ENCODE measurements around the gene ZNF341. TPM values are rescaled to one million over a fixed set of nuclear protein-coding genes. Genes with fewer than 3 reads are reported as not detected.
A peak's percentile ranks its signal among the peaks of the same experiment; 100 is the strongest.

ZNF341 gene
- polyA plus RNA-seq: 1 to 10 TPM in 2 of 3 donors, under 1 TPM in 1; 0.79 to 3.8 (median 1.7) TPM

DNA sequence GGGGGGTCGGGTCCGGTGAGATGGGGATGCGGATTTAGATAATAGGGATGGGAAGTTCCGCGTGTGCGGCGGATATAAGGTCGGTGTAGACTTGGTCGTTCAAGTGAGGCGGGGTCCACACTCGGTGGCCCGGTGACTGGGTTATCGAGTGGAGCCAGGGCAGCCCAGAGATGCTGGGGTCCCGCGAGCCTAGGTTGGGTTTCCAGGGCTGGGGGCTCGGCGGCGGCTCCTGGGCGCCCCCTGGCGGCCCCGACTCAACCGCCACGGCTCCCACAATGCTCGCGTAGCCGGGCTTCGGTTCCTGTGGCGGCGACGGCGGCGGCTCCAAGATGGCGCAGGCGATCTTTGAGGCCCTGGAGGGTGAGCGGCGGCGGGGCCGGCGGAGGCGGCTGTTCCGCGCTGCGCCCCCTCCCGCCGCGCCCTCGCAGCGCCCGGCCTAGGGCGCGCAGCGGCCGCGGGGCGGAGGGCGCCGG lies at the start of gene ZNF341:
Gene ZNF341 (plus strand): TSS at position 304 of the 473 bp plus-strand sequence. CDS start 26 bp downstream, at position 330.
- peaks cover 0 to 7% (median 3%) of the 10 kb centered on the region in 6 donors for H3K9me3 Mint-ChIP-seq
- peaks cover 21 to 22% of the 10 kb centered on the region in 2 donors for H3K4me1 Mint-ChIP-seq
- H3K27ac Mint-ChIP-seq: peak within 1 kb of the TSS; percentile 86 to 97 (median 90)
- H3K4me3 Mint-ChIP-seq: peak within 1 kb of the TSS; percentile 89 to 94 (median 91)
- H3K36me3 Mint-ChIP-seq: peaks cover 2 to 11% (median 3%) of the 10 kb centered on the region in 3 donors
- DNase-seq: peak in 2 of 3 donors; percentile 88 to 91
- H3K27me3 Mint-ChIP-seq (ENCODE audit: low read depth in 3 of 3): peaks cover 8 to 14% (median 10%) of the 10 kb centered on the region in 3 donors

DNA sequence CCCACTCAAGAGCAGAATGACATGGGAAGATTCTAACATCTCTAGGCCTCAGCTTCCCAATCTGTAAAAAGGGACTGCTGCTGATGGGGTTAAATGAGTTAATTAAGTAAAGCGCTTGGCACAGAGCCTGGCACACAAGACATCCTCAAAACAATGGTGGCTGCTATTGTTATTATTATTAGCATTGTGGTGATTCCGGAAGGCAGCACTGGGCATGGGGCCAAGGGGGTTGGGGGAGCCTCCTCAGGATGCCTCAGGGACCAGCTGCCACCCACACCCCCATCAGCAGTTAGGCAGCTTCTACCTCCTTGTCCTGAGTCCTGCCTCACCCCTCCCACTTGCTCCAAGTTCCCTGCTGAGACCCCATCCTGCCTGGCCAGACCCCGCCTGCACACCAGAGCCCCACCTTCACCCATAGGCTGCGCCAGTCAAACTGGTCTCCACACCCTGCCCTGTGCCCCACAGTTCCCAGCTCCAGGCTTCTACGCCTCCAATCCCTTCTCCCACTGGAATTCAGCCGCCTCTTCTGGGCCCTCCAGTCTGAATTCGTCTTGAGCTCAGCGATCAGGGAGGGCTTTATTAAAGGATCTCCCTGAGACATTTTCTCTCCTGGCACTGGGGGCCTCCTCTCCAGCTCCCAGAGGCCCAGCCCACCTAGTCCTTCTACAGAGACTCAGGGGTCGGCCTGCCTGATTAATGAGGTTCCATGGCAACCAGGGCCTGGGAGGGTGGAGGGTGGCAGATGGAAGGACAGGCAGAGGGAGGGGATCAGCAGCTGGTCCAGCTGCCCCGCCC lies 47.1 kb upstream of the ZNF341 start:
- Mint-ChIP-seq H3K27me3 (ENCODE audit: low read depth in 3 of 3) (peaks cover 0 to 2% (median 0%) of the 10 kb centered on the region in 3 donors), H3K9me3 (no peaks in the 10 kb centered on the region), H3K4me1 (peaks cover 20 to 31% of the 10 kb centered on the region in 2 donors), H3K36me3 (no peaks in the 10 kb centered on the region), H3K27ac (no peak overlapping the region), H3K4me3 (peak overlapping the region; percentile 27 to 64 (median 39))
- DNase-seq: no peak

DNA sequence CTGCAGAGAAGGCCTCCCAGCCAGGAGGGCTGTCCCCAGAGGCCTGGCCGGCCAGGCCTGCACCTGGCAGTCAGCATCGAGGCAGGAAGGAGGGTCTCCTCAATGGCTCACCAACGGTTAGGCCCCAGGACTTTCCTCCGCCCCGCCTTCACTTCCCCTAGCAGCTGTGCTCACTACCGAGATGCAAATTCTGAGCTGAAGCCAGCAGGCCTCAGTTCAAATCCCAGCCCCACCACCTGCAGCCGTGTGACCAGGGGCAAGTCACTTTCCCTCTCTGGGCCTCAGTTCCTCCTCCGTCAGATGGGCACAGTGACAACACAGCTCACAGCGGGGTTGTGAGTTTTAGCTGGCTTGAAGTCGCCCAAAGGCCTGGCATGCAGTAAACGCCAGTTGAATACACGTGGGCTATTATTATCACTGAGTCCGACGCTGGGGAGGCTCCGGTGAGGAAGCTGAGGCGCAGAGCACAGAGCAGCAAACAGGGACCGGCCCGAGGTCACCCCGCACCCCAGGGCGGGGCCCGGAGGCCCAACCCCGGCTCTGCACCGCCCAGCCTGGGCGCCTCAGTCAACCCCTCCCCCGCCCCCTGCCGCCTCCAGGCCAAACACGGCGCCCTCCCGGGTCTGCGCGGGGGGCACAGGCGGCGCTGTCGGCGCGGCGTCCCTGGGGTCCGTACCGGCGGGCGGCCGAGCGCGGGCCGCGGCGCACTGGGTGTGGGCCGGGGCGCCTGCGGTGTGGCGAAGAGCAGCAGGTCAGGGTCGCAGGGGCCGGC lies 46.3 kb upstream of the ZNF341 start:
- H3K9me3 Mint-ChIP-seq: no peaks in the 10 kb centered on the region
- no peaks in the 10 kb centered on the region for H3K36me3 Mint-ChIP-seq
- H3K4me3 Mint-ChIP-seq: peak overlapping the region; percentile 64 to 66 (median 66)
- peaks cover 26 to 39% of the 10 kb centered on the region in 2 donors for H3K4me1 Mint-ChIP-seq
- peak overlapping the region in 1 of 6 donors; percentile 34 for H3K27ac Mint-ChIP-seq
- H3K27me3 Mint-ChIP-seq (ENCODE audit: low read depth in 3 of 3): peaks cover 0 to 2% (median 0%) of the 10 kb centered on the region in 3 donors
- peak in 2 of 3 donors; percentile 26 to 27 for DNase-seq

DNA sequence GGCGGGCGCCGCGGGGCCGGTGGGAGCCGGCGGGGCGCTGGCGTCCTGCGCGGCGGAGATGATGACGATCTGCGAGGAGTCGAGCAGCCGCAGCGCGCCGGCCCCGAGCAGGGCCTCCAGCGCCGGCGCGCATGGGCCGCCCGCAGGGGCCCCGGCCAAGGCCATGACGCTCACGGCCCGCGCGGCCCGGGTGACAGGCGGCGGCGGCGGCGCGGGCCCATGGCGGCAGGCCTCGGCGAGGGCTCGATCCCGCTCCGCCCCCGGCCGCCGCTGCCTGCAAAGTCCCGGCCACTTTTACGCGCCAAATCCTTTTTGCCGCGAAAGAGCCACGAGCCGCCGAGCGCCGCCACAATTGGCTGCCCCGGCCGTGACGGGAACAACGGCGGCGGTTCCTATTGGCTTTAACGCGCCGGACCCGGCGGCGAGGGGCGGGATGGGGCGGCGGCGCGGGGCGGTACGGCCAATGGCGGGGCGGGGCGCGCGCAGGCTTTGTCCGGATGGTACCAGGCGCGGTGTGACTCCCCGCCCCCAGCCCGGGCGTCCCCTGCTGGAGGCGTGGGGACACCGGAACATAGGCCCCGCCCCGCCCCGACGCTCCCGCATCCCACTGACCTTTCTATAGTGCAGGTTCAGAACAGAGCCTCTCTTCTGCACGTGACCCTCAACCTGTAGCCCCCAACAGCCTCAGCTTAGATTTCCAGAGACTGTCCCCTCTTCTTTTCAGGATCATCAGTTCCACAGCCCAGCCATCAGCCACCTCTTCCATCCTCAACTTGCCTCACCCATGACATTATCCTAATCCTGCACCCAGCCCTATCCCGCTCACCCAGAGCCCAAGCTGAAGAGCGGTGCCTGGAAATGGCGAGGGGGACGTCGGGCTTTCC lies 45.5 kb upstream of the ZNF341 start, which contains the start of gene E2F1:
Gene E2F1 (minus strand): TSS at position 286 of the 884 bp plus-strand sequence. CDS start 121 bp downstream, at position 165.
- H3K4me3 Mint-ChIP-seq: peak within 1 kb of the TSS; percentile 79 to 91 (median 86)
- H3K4me1 Mint-ChIP-seq: peaks cover 29 to 39% of the 10 kb centered on the region in 2 donors
- DNase-seq: peak; percentile 94 to 95 (median 95)
- peaks cover 0 to 2% (median 0%) of the 10 kb centered on the region in 3 donors for H3K27me3 Mint-ChIP-seq (ENCODE audit: low read depth in 3 of 3)
- peak within 1 kb of the TSS; percentile 76 to 95 (median 88) for H3K27ac Mint-ChIP-seq
- no peaks in the 10 kb centered on the region for H3K9me3 Mint-ChIP-seq
- H3K36me3 Mint-ChIP-seq: no peaks in the 10 kb centered on the region

DNA sequence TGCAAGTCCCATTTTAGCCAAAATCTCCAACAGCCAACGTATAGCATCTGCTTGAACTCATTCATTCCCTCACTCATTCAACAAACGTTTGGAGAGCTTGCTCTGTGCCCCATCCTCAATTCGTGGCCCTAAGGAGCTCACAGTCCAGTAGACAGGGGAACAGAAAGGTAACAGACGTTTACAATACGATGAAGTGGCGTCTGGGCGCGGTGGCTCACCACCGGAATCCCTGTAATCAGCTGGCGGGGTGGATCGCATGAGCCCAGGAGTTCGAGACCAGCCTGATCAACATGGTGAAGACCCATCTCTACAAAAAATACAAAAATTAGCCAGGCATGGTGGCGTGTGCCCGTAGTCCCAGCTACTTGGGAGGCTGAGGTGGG lies 44.8 kb upstream of the ZNF341 start:
- peak overlapping the region; percentile 76 to 95 (median 88) for H3K27ac Mint-ChIP-seq
- H3K9me3 Mint-ChIP-seq: no peaks in the 10 kb centered on the region
- peaks cover 0 to 2% (median 0%) of the 10 kb centered on the region in 3 donors for H3K27me3 Mint-ChIP-seq (ENCODE audit: low read depth in 3 of 3)
- H3K4me1 Mint-ChIP-seq: peaks cover 30 to 35% of the 10 kb centered on the region in 2 donors
- H3K4me3 Mint-ChIP-seq: peak overlapping the region; percentile 79 to 91 (median 86)
- no peaks in the 10 kb centered on the region for H3K36me3 Mint-ChIP-seq
- no peak for DNase-seq

DNA sequence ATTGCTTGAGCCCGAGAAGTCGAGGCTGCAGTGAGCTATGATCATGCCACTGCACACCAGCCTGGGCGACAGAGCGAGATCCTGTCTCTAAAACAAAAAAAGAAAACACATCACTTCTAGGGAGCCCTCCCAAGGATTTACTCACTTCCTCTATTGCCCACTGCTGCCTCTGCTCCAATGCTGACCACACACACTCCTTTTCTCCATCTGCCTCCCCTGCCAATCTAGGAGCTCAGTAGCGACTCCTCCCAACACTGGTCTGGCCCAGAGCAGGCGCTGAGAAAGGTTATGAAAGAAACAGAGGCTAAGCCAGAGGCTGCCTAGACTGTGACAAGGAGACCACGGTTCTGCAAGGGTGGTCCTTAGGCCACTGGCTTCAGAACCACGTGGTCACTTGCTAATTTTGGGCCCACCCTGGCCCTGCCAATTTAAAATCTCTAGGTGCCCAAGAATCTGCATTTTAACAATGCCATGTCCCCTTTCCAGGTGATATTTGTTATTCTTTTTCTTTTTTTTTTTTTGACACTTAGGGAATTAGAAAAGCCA lies 44.4 kb upstream of the ZNF341 start:
- Mint-ChIP-seq H3K4me3 (peak overlapping the region in 3 of 5 donors; percentile 79 to 91 (median 90)), H3K27me3 (ENCODE audit: low read depth in 3 of 3) (peaks cover 0 to 2% (median 0%) of the 10 kb centered on the region in 3 donors), H3K36me3 (no peaks in the 10 kb centered on the region), H3K9me3 (no peaks in the 10 kb centered on the region), H3K27ac (peak overlapping the region in 4 of 6 donors; percentile 40 to 91 (median 66)), H3K4me1 (peaks cover 30 to 33% of the 10 kb centered on the region in 2 donors)
- no peak for DNase-seq

DNA sequence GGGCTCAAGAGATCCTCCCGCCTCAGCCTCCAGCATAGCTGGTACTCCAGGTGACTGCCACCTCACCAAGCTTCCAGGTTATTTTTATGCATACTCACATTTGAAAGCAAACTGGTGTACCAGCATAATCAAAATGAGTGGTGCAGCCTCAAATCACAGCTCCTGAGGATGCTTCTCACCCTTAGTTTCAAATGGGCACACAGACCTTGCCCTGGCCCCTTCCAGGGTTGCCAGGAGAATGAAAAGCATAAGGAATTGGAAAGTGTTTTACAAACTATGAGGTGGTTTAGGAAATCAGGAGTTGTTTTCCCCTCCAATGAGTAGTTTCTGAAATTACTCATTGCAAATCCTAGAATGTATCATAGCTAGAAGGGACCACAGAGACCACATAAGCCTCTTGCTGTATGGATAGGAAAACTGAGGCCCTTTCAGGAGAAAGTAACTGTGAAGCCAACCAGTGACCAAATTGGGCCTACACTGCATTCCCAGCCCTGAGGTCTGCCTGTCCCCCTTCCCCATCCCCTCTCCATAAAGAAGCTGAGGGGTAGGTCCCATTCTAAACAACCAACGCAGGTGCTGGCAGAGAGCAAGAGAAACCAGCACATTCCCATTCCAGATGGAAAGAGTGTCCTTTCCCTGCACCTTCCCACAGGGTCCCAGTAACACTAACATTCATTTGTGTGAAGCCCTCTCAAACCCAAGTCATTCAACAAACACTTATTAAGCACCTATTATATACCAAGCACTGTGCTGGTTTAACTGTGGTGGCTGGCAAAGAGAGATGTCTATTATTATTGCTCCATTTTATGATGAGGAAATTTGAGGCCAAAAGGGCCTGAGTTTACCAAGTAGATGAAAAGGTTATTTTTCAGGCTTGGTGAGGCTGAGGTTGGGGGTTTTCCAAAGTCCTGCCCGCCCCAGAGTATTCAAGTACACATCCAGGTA lies 43.5 kb upstream of the ZNF341 start:
- H3K9me3 Mint-ChIP-seq: no peaks in the 10 kb centered on the region
- H3K27me3 Mint-ChIP-seq (ENCODE audit: low read depth in 3 of 3): peaks cover 0 to 2% (median 0%) of the 10 kb centered on the region in 3 donors
- no peak overlapping the region for H3K4me3 Mint-ChIP-seq
- peaks cover 30 to 33% of the 10 kb centered on the region in 2 donors for H3K4me1 Mint-ChIP-seq
- H3K36me3 Mint-ChIP-seq: no peaks in the 10 kb centered on the region
- no peak for DNase-seq
- H3K27ac Mint-ChIP-seq: peak overlapping the region; percentile 19 to 74 (median 58)

DNA sequence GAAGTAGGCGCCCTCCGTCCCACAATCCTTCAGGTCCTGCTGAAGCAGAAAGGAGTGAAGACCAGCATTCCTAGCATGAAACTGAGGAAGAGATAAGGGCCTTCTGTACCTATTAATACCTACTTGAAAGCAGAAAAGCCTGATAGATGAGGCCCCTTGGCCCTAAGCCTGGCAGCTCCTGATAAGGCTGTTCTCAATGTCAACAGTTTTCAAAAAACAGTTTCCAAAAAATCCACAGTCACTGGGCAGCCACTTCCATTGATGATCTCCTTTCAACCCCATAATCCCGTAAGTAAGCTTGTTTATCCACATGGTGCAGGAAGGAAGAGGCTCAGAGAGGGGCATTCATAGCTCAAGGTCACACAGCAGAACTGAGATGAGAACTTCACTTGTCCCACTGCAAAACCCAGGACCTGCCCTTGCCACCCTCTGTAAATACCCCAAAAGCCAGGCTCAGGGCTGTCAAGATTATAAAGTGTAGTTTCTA lies 42.8 kb upstream of the ZNF341 start:
- no peak overlapping the region for H3K4me3 Mint-ChIP-seq
- H3K9me3 Mint-ChIP-seq: no peaks in the 10 kb centered on the region
- peak overlapping the region; percentile 4 to 74 (median 30) for H3K27ac Mint-ChIP-seq
- H3K4me1 Mint-ChIP-seq: peaks cover 30 to 33% of the 10 kb centered on the region in 2 donors
- peaks cover 0 to 2% (median 0%) of the 10 kb centered on the region in 3 donors for H3K27me3 Mint-ChIP-seq (ENCODE audit: low read depth in 3 of 3)
- no peak for DNase-seq
- no peaks in the 10 kb centered on the region for H3K36me3 Mint-ChIP-seq

DNA sequence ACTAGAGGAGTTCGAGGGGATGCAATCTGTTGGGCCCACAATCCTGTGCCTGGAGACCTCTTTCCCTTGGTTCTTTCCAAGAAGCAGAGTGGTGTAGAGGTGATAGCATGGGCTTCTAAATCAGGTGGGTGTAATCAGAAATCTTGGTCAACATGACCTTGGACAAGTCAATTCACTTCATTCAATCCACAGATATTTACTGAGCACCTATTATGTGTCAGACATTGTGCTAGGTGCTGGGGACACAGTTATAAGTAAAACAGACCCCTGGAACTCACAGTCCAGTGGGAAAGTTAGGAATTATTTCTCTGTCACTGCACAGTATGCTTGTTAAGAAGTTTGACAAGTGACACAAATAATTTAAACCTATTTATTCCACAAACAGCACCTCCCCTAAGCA lies 42.3 kb upstream of the ZNF341 start:
- Mint-ChIP-seq H3K36me3 (no peaks in the 10 kb centered on the region), H3K9me3 (no peaks in the 10 kb centered on the region), H3K27me3 (ENCODE audit: low read depth in 3 of 3) (peaks cover 0 to 2% (median 0%) of the 10 kb centered on the region in 3 donors), H3K4me1 (peaks cover 30 to 33% of the 10 kb centered on the region in 2 donors), H3K27ac (peak overlapping the region; percentile 19 to 88 (median 80)), H3K4me3 (peak overlapping the region in 2 of 5 donors; percentile 72 to 73)
- DNase-seq: no peak

DNA sequence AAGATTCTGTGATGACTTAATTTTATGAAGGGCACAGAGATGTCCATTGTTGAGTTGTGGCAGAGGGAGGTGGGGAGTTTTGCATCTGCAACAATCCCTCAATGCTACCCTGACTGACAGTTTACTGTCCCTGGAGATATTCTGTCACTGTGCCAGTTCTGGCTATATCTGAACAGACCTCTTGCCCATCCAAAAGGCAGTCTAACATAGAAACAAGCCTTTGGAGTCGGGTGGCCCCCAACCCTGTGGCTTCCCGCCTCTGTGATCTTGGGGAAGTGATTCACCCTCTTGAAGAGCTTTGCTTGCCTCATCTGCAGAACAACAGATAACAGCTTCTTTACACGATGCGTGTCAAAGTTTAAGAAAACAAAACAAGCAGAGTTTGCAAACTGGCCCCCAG lies 41.8 kb upstream of the ZNF341 start:
- H3K27ac Mint-ChIP-seq: peak overlapping the region; percentile 63 to 88 (median 84)
- H3K4me3 Mint-ChIP-seq: peak overlapping the region; percentile 63 to 75 (median 72)
- peaks cover 29 to 33% of the 10 kb centered on the region in 2 donors for H3K4me1 Mint-ChIP-seq
- peak; percentile 42 to 58 (median 55) for DNase-seq
- no peaks in the 10 kb centered on the region for H3K9me3 Mint-ChIP-seq
- H3K27me3 Mint-ChIP-seq (ENCODE audit: low read depth in 3 of 3): peaks cover 0 to 1% (median 0%) of the 10 kb centered on the region in 3 donors
- no peaks in the 10 kb centered on the region for H3K36me3 Mint-ChIP-seq

DNA sequence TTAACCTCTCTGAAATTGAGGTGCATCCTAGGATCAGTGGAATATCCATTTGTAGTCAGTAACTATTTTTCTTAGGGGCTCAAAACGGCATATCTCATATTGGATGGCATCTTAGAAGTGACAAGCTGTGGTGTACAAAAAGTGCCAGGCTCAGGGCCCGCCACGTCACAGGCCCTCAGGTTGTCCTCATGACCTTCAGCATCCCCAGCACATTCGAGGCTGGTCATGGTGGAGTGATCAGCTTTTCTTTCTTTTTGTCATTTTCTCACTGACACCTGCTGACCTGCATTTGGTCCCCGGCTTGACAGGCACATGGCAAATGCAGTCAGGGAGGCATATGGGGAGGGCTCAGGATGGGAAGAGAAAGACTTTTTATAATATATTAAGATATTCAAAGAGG lies 38.5 kb upstream of the ZNF341 start:
- no peak overlapping the region for H3K4me3 Mint-ChIP-seq
- H3K27me3 Mint-ChIP-seq (ENCODE audit: low read depth in 3 of 3): peaks cover 0 to 1% (median 0%) of the 10 kb centered on the region in 3 donors
- H3K36me3 Mint-ChIP-seq: peaks cover 0 to 3% (median 0%) of the 10 kb centered on the region in 3 donors
- H3K27ac Mint-ChIP-seq: no peak overlapping the region
- no peaks in the 10 kb centered on the region for H3K9me3 Mint-ChIP-seq
- H3K4me1 Mint-ChIP-seq: peaks cover 18 to 22% of the 10 kb centered on the region in 2 donors
- no peak for DNase-seq
